Osteoblast (primary cell): ENCODE measurements around the gene ALDH3B2. TPM values are rescaled to one million over a fixed set of nuclear protein-coding genes. Genes with fewer than 3 reads are reported as not detected.

Experiments used
- DNase-seq: peaks from one replicate; pipeline ENCODE4 v3.0.0; 2011; ENCODE audit warnings: low spot score, mixed read lengths; ENCODE audit not compliant: insufficient read length; ENCODE audit errors: missing footprints
- H2AFZ ChIP-seq: 2 replicates; pipeline ENCODE4 v1.6.0; 2011; ENCODE audit warnings: mild to moderate bottlenecking, low read length
- H3K27ac ChIP-seq: 2 replicates; pipeline ENCODE4 v1.5.1; 2011; ENCODE audit warnings: mild to moderate bottlenecking, low read depth, low read length, moderate library complexity
- H3K27me3 ChIP-seq: 2 replicates; pipeline ENCODE4 v1.6.0; 2012; ENCODE audit warnings: mild to moderate bottlenecking, control low read depth, inconsistent platforms, low read length, moderate library complexity; ENCODE audit not compliant: insufficient read depth
- H3K36me3 ChIP-seq: 2 replicates; pipeline ENCODE4 v1.5.1; 2011; ENCODE audit warnings: mild to moderate bottlenecking, low read length, control low read depth, moderate library complexity; ENCODE audit not compliant: insufficient read depth
- H3K4me1 ChIP-seq: 2 replicates; pipeline ENCODE4 v1.5.1; 2011; ENCODE audit warnings: mild to moderate bottlenecking, low read length, control low read depth, moderate library complexity; ENCODE audit not compliant: insufficient read depth
- H3K4me2 ChIP-seq: 2 replicates; pipeline ENCODE4 v1.6.0; 2011; ENCODE audit warnings: mild to moderate bottlenecking, low read length; ENCODE audit not compliant: insufficient read depth
- H3K4me3 ChIP-seq: fragments of 200-600 bp; sonication (generic); 3 replicates; pipeline ENCODE4 v1.5.1; 2012; ENCODE audit warnings: mild to moderate bottlenecking, low read length, inconsistent platforms; ENCODE audit not compliant: insufficient read depth
- H3K79me2 ChIP-seq: 2 replicates; pipeline ENCODE4 v1.6.0; 2012; ENCODE audit warnings: mild to moderate bottlenecking, low read length, control low read depth, inconsistent platforms; ENCODE audit not compliant: insufficient read depth
- H3K9me3 ChIP-seq: 2 replicates; pipeline ENCODE4 v1.5.1; 2011; ENCODE audit warnings: low read depth, low read length, control low read depth
- H4K20me1 ChIP-seq: 2 replicates; pipeline ENCODE4 v1.6.0; 2012; ENCODE audit warnings: mild to moderate bottlenecking, low read length, control low read depth; ENCODE audit not compliant: insufficient read depth
- CTCF ChIP-seq: IDR thresholded peaks from 2 replicates; pipeline ENCODE4 v1.5.1; 2011; ENCODE audit warnings: mild to moderate bottlenecking, low read depth, low read length, moderate library complexity; ENCODE audit errors: extremely low read depth
- total RNA-seq: library from RNA; depleted of rRNA; stranded (reverse); fragments of >200 nt; gene quantifications from 2 replicates; pipeline ENCODE4 v1.2.3, GENCODE V29; 2012

The ALDH3B2 gene
- total RNA-seq, 1 donor = not detected

- Histone ChIP-seq H3K4me3 (peak overlapping the region; percentile 83), H3K36me3 (no peaks in the 10 kb centered on the region), H3K79me2 (no peaks in the 10 kb centered on the region), H3K9me3 (no peaks in the 10 kb centered on the region), H3K4me1 (peaks cover 5% of the 10 kb centered on the region), H3K27ac (peak overlapping the region; percentile 45), H3K4me2 (peak overlapping the region; percentile 87), H2AFZ (peak overlapping the region; percentile 97), H4K20me1 (no peaks in the 10 kb centered on the region), H3K27me3 (no peaks in the 10 kb centered on the region)
- DNase-seq = peak; percentile 100
- TF ChIP-seq CTCF = peak; percentile 61
Observed at GRCh38 chr11:67630228-67630942, 44.0 kb downstream of the ALDH3B2 start.

- Histone ChIP-seq H3K4me1 (peaks cover 5% of the 10 kb centered on the region), H3K36me3 (no peaks in the 10 kb centered on the region), H3K4me2 (peak within 1 kb of the TSS; percentile 87), H3K4me3 (peak within 1 kb of the TSS; percentile 83), H3K79me2 (no peaks in the 10 kb centered on the region), H2AFZ (peak within 1 kb of the TSS; percentile 97), H4K20me1 (no peaks in the 10 kb centered on the region), H3K27me3 (no peaks in the 10 kb centered on the region), H3K9me3 (no peaks in the 10 kb centered on the region), H3K27ac (peak within 1 kb of the TSS; percentile 45)
- TF ChIP-seq CTCF = peak; percentile 76
- peak; percentile 99 for DNase-seq
Observed at GRCh38 chr11:67629386-67630227, 44.8 kb downstream of the ALDH3B2 start, which contains the start of gene NUDT8. Gene NUDT8, minus strand, starts transcription at chr11:67629937. Its CDS starts 26 bp downstream, at chr11:67629911.

- no peak overlapping the region for H2AFZ ChIP-seq
- no peaks in the 10 kb centered on the region for H3K79me2 ChIP-seq
- H3K4me3 ChIP-seq = peak overlapping the region; percentile 72
- no peaks in the 10 kb centered on the region for H3K9me3 ChIP-seq
- peak overlapping the region; percentile 77 for H3K4me2 ChIP-seq
- H3K36me3 ChIP-seq = no peaks in the 10 kb centered on the region
- no peaks in the 10 kb centered on the region for H3K27me3 ChIP-seq
- H3K27ac ChIP-seq = no peak overlapping the region
- H4K20me1 ChIP-seq = no peaks in the 10 kb centered on the region
- TF ChIP-seq CTCF = no peak
- no peak for DNase-seq
- H3K4me1 ChIP-seq = peaks cover 5% of the 10 kb centered on the region
Observed at GRCh38 chr11:67628710-67629385, 45.6 kb downstream of the ALDH3B2 start.
